Sigmoid colon (tissue), 4 donors: Measurements from ENCODE around the gene PROX1.

ENCODE experiments used
- CTCF ChIP-seq, 4 experiments: fragments of 450-650 bp in 3 of 4; fragments of 200-600 bp in 1 of 4; IDR thresholded peaks; one replicate each; pipeline ENCODE4 v1.5.1; 2016 to 2019; ENCODE audit warnings: antibody characterized with exemption in 4 of 4, mild to moderate bottlenecking in 3 of 4, moderate library complexity in 2 of 4
- POLR2A ChIP-seq, 2 donors: fragments of 450-650 bp; IDR thresholded peaks; one replicate each; pipeline ENCODE4 v1.6.1; 2016; ENCODE audit warnings: antibody characterized with exemption in 2 of 2, mild to moderate bottlenecking in 2 of 2, moderate library complexity in 2 of 2
- POLR2AphosphoS5 ChIP-seq, 4 donors: sonication (generic); formaldehyde crosslinking; IDR thresholded peaks; one replicate each; pipeline ENCODE4 v1.6.1; 2017; ENCODE audit warnings: antibody characterized with exemption in 4 of 4

GRCh38 chr1:214067853-214068703 is 80.3 kb downstream of the PROX1 start:
- TF ChIP-seq CTCF (IDR thresholded peaks at IDR 0.05): no peak
- TF ChIP-seq POLR2AphosphoS5 (IDR thresholded peaks at IDR 0.05): no peak
- TF ChIP-seq POLR2A (IDR thresholded peaks at IDR 0.05): no peak
